Daoy (cell line): ENCODE results near the gene KCNH6. TPM values are rescaled to one million over a fixed set of nuclear protein-coding genes. Genes with fewer than 3 reads are reported as not detected.
A peak's percentile ranks its signal among the peaks of the same experiment; 100 is the strongest.

Source experiments
- DNase-seq: peaks from one replicate; pipeline ENCODE4 v3.0.0-alpha.2; 2015; ENCODE audit warnings: low read depth
- total RNA-seq: library from RNA; depleted of rRNA; stranded (reverse); fragments of >200 nt; shearing (Covaris generic); gene quantifications from 2 replicates; pipeline ENCODE4 v1.2.3, GENCODE V29; 2014; rRNA removed

Gene KCNH6
- total RNA-seq, 1 experiment from 2014 or later = not detected

DNA sequence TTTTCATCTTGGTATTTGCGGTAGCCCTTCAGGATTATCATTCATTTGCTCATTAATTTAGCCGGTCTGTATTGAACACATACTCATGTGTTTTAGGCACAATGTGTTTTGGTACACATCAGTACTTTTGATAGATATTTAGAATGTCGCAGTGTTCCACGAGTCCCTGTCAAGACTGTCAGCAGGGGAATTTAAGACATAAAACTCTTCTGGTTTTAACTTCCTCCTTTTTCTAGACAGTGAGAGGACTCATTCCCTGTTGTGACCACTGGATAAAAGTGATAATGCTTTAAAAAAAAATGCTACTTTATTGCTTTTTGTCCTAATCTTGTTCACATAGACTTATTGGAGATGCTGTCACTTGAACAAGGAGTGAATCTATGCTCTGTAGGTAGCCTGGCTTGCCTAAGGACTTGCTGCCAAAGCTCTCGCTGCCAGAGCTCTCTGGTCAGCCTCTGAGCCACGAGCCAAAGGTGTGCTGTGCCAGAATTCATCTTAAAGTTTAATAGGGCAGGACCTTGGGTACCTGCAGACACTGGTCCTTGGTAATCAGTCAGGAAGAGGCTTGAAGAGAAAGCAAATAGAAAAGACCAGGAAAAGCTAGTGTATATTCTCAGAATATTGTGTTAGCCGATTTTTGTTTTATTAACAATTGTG is 32.5 kb downstream of the KCNH6 start:
- DNase-seq = no peak

DNA sequence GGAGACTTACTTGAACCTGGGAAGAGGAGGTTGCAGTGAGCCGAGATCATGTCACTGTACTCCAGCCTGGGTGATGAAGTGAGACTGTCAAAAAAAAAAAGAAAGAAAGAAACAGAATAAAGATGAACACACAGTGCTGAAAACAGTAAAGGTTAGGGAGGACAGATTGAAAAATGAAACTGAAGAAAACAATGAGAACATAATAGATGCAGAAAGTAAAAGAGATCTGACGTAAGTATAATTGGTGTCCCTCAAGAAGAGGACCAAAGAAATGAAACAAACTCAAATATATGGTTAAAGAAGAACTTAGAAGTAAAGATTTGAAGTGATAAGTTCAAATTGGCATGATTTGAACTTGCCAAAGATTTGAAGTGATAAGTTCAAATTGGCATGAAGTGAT is 34.3 kb downstream of the KCNH6 start:
- DNase-seq = no peak

DNA sequence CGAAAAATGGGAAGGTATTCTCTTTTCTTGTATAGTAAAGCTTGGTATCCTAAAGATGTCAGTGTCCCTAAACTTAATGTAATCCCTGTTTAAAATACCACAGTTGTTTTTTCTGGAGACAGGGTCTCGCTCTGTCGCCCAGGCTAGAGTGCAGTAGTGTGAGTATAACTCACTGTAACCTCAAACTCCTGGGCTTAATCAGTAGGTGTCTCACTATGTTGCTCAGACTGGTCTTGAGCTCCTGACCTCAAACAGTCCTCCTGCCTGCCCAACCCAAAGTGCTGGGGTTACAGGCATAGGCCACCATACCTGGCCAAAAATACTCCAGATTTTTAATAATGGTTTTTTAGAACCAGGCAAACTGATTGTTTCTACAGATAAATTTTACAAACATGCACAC is 35.3 kb downstream of the KCNH6 start:
- DNase-seq = no peak

DNA sequence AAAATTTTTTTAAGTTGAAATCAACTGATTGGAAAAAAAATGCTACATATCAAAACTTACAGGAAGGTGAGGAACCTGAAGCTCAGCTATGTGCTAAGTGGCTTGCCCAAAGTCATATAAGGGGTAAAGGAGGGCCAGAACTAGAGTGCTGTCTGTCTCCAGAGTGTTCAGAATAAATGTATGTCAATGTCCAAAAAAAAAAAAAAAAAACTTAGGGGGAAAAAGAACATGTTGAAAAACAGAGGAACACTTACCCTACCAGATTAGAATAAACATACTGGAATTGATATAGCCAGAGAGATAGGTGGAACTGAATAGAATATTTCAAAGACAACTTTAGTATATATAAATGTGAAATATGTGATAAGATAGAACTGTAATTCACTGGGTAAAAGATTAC is 38.7 kb downstream of the KCNH6 start:
- DNase-seq = no peak

DNA sequence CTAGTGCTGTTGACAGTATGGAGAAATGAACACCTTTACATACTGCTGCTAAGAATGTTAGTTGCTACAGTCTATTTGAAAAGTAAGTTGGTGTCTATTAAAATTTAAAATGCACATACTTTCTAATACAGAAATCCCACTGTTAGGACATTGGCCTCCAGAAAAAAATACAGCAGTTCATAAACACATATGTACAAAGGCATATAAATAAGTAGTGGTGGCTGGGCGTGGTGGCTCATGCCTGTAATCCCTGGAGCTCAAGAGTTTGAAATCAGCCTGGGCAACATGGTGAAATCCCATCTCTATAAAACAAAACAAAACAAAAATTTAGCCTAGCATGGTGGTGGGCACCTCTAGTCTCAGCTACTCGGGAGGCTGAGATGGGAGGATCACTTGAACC is 40.2 kb downstream of the KCNH6 start:
- no peak for DNase-seq

DNA sequence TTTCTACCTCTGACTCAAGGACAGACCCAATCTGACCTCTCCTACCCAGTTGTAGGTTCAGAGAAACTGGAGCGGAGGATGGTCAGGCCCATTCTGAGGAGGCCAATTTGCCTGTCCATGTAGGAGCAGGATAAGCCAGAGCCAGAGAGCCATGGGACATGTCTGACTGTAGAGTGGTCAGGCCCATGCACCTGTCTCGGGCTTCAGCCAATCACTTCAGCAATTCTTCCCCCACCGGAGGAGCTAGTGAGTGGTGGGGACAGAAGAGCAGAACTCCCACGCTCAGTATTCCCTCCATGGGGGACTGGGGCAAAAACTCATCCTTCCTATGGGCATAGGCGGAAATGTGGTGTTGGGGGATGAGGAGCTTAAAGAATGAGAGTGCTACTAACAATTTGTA is 41.4 kb downstream of the KCNH6 start:
- DNase-seq = no peak

DNA sequence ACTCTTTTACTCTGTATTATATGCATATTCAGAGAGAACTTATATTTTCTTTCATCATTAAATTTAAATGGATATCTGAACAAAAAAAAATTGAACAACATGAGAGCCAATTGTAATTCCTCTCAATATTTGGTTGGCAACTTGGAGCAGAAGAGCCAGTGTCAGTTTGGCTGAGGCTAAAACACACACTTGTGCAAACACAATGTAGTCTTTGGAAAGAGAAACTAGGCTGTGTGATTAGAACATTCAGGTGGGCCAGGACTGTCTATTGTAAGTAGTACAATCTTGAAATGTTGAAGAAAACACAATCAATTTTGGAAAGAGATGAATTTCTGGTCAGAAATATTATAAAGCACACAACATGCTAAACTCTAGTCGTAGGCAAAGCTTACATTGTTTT is 44.1 kb downstream of the KCNH6 start:
- DNase-seq = no peak

DNA sequence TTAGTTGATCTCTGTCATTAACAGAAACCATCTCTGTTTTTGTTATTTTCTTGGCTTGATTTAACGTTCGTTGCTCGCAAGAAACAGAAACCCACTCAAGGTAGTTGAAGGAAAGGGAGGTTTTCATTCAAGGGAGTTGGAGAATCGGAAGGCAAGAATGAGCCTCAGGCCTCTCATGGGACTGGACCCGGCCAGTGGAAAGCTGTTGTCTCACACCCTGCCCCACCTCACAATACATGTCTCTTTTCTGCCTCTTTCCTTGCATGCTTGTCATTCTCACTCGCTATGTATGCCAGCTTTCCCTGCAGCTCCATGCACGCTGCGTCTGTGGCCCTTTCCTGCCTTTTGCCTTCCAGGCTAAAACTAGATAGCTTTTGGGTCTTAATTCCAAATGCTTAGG is 45.4 kb downstream of the KCNH6 start:
- DNase-seq = no peak

DNA sequence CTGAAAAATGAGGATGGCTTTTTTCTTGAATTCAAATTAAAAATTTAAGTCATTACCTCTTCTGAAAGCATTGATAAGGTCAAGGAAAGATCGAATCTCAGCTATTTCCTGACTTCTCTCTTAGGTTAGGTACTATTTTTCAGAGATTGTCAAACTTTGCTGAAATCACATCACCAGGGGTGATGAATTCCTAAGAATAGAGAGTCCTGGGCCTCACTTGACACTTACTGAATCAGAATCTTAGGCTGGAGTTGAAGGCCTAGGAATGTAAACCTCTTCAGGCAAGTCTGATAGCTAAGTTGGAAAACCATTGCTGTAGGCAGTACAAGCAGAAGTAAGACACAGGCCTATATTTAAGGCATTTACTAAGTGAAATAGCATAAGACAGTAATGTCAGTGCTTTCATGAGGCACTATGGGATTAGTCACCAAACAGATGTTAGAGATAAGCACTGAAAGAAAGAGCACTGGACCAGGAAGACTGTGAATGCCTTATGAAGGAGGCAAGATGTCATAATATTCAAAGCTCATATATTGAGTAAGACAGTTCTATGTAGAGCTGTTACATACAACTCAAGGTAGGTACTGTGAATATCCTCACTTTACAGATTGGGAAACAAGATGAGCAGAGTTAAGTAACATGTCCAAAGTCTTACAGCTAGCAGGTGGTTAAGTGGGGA is 48.6 kb downstream of the KCNH6 start:
- DNase-seq = peak; percentile 13

DNA sequence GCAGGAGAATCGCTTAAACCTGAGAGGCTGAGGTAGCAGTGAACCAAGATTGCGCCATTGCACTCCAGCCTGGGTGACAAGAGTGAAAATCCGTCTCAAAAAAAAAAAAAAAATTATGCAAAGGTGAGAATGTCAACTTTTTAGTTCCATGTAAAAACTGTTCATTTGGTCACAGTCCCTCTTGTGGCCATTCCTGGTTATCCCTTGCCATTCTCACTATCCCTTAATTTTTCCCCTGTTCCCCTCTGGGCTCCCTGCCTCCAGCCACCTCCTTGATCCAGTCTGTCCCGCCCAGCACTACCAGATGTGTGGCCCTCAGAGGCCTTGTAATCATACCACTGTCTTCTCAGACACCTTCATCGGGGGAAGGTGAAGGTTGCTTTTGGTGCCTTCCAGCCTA is 50.5 kb downstream of the KCNH6 start:
- DNase-seq = no peak

DNA sequence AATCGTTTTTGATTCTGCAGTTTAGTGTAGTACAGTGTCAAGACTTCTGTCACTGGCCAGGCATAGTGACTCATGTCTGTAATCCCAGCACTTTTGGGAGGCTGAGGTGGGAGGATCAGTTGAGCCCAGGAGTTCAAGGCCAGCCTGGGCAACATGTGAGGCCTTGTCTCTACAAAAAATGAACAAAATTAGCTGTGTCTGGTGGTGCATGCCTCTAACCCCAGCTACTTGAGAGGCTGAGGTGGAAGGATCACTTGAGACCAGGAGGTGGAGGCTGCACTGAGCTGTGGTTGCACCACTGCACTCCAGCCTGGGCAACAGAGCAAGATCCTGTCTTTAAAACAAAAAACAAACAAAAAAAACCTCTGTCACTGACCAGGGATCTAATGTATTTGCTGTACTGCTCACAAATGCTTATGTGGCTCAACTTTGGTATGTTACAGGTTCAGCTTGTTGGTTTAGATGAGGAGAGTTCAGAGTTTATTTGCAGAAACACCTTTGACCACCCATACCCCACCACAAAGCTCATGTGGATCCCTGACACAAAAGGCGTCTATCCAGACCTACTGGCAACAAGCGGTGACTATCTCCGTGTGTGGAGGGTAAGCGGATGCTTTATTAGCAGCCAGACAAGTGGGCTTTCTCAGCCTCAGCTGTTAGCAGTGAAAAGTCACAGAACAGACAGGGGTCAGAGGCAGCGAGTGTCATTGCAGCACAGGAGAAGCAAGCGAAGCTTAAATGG is 55.0 kb downstream of the KCNH6 start:
- no peak for DNase-seq

DNA sequence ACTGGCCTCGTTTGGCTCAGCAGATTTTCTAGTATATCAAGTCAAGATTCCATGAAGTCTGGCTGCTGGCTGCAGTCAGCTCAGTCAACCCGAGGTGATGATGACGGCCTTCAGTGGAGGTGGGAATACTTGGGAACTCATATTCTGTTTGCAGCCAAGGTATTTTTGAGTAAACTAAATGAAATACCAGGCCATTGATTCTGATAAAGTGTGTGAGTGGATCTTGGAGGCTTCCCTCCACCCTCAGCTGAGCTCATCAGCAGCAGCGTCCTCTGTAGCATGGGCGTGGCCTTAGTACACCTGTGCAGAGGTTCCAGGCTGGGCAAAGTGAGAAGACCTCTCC is 55.6 kb downstream of the KCNH6 start:
- no peak for DNase-seq

DNA sequence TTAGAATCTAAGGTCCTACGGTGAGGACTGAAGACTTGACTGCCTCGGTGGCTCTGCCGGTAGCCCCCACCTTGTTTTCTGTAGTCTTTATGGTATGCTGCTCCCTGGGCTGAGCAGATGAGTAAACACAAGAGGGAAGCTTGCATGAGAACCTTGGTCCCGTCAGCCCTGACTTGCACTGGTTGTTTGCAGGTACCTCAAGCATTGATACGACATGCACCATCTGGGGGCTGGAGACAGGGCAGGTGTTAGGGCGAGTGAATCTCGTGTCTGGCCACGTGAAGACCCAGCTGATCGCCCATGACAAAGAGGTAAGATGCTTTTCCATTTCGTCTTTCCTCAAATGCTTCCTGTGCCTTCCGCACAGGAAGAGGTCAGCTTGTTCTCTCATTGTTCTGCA is 56.5 kb downstream of the KCNH6 start:
- DNase-seq = no peak

DNA sequence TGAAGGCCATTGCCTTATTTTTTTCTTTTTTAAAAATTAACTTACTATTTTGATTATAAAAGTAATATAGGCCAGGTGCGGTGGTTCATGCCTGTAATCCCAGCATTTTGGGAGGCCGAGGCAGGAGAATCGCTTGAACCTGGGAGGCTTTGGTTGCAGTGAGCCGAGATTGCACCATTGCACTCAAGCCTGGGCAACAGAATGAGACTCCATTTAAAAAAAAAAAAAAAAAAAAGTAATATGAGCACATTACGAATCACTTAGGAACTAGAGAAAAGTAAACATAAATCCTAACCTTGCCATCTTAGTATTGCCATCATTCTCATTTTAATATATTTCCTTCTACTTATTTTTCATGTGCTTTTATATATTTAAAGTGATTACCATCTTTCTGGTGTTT is 64.6 kb downstream of the KCNH6 start:
- DNase-seq = no peak

DNA sequence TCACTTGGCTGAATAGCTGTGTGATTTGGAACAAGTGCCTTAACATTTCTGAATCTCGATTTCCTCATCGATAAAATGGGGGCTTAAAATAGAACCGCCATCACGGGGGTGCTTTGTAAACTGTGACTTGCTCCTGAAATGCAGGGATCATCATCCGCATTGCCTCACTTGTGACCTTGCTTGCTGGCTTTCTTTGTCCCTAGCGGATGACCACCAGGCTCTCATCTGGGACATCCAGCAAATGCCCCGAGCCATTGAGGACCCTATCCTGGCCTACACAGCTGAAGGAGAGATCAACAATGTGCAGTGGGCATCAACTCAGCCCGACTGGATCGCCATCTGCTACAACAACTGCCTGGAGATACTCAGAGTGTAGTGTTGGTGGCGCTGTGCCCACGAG is 65.6 kb downstream of the KCNH6 start:
- DNase-seq = no peak

DNA sequence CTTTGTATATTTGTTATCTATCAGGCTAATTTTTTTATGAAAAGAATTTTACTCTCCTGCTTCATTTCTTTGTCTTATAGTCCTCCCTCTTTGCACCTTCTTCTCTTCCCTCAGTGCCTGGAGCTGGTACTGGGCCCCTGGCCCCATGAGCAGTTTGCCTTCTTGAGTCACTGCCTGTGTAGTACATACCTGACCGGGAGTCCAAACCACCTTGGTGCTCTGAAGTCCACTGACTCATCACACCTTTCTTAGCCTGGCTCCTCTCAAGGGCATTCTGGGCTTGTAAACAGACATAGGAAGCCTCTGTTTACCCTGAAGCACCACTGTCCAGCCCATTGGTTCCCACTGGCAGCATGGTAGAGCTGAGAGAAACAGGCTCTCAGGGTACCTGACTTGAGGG is 66.5 kb downstream of the KCNH6 start:
- DNase-seq = no peak

DNA sequence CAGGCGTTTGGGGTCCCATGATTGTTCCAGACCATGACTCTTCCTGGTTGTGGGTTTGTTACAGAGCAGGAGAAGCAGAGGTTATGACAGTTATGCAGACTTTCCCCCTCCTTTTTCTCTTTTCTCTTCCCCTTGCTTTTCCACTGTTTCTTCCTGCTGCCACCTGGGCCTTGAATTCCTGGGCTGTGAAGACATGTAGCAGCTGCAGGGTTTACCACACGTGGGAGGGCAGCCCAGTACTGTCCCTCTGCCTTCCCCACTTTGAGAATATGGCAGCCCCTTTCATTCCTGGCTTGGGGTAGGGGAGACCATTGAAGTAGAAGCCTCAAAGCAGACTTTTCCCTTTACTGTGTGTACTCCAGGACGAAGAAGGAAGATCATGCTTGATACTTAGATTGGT is 69.6 kb downstream of the KCNH6 start:
- DNase-seq = no peak

DNA sequence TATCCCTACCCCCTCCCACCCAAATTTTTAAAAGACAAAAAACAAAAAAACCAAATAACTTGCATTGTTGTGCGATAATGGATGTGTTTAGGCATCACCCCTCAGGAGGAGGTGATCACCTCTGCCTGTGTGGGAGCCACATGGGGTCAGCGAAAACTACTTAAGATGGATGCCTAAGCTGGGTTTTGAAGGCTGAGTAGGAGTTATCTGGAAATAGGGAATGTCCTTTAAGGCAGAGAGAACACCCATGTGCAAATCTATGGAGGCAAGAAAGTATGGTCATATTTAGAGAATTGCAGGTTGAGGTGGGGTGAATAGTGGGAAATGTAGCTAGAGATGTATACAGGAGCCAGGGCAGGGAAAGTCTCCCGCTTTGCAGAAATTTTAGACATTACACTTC is 72.0 kb downstream of the KCNH6 start:
- DNase-seq = no peak

Other genes with a start within 250 kb of the KCNH6 start
- gene CYB561, start 77.1 kb upstream of the KCNH6 start, total RNA-seq = 16.7 and 21.1 TPM in 2 replicates
- gene ACE, start 46.3 kb upstream of the KCNH6 start, total RNA-seq = 0.29 TPM in 1 of 2 replicates, not detected in the other
- gene DCAF7, start 27.1 kb downstream of the KCNH6 start, total RNA-seq = 29.9 and 36.7 TPM in 2 replicates
- gene TACO1, start 77.5 kb downstream of the KCNH6 start, total RNA-seq = 22.9 and 23.8 TPM in 2 replicates
- 16.8 and 19.7 TPM in 2 replicates for gene MAP3K3, start 99.1 kb downstream of the KCNH6 start, total RNA-seq
- gene LIMD2, start 176.8 kb downstream of the KCNH6 start, total RNA-seq = 32.3 and 41.7 TPM in 2 replicates
- 10.9 and 18.7 TPM in 2 replicates for gene STRADA, start 218.4 kb downstream of the KCNH6 start, total RNA-seq